WERI-Rb-1 (cell line): ENCODE data around the gene TSHZ2.
"Not testable (repeated sequence)": the region's sequence is repeated elsewhere in the genome, so short reads cannot be mapped to it uniquely, and the experiment has no call there.

Source experiments
- DNase-seq: peaks from one replicate; pipeline ENCODE4 v3.0.0-alpha.2; 2020
- H3K27ac ChIP-seq: fragments of 250-450 bp; sonication (Bioruptor Pico); 2 replicates; pipeline ENCODE4 v1.5.1; 2020; ENCODE audit warnings: mild to moderate bottlenecking, moderate library complexity
- H3K27me3 ChIP-seq: fragments of 250-450 bp; sonication (Bioruptor Pico); 2 replicates; pipeline ENCODE4 v1.5.1; 2021; ENCODE audit warnings: mild to moderate bottlenecking, low read depth, moderate library complexity; ENCODE audit not compliant: insufficient read depth, severe bottlenecking
- H3K36me3 ChIP-seq: fragments of 250-450 bp; sonication (Bioruptor Pico); 2 replicates; pipeline ENCODE4 v1.5.1; 2020; ENCODE audit warnings: mild to moderate bottlenecking, moderate library complexity
- H3K4me3 ChIP-seq: 2 replicates; pipeline ENCODE4 v1.5.1; 2011; ENCODE audit warnings: low read depth, mild to moderate bottlenecking, control low read depth, low read length
- H3K9me3 ChIP-seq: fragments of 250-450 bp; sonication (Bioruptor Pico); 2 replicates; pipeline ENCODE4 v1.5.1; 2021; ENCODE audit warnings: mild to moderate bottlenecking, moderate library complexity; ENCODE audit not compliant: severe bottlenecking
- CTCF ChIP-seq: IDR thresholded peaks from 2 replicates; pipeline ENCODE4 v1.5.1; 2011; ENCODE audit warnings: low read depth, mild to moderate bottlenecking, control low read depth, inconsistent platforms, low read length

TSHZ2 gene

GRCh38 chr20:53085720-53086119 lies 113.6 kb downstream of the TSHZ2 start:
- H3K27ac ChIP-seq: no peak overlapping the region
- no peaks in the 10 kb centered on the region for H3K9me3 ChIP-seq
- no peak for DNase-seq
- TF ChIP-seq CTCF: no peak
- H3K4me3 ChIP-seq: no peak overlapping the region
- no peaks in the 10 kb centered on the region for H3K36me3 ChIP-seq
- H3K27me3 ChIP-seq: no peaks in the 10 kb centered on the region

- no peaks in the 10 kb centered on the region for H3K27me3 ChIP-seq
- no peak overlapping the region for H3K27ac ChIP-seq
- no peak for DNase-seq
- H3K36me3 ChIP-seq: no peaks in the 10 kb centered on the region
- no peak for TF ChIP-seq CTCF
- no peaks in the 10 kb centered on the region for H3K9me3 ChIP-seq
- no peak overlapping the region for H3K4me3 ChIP-seq
Measured at GRCh38 chr20:53087037-53087777, 115.0 kb downstream of the TSHZ2 start.

GRCh38 chr20:53088786-53089185 lies 116.6 kb downstream of the TSHZ2 start:
- H3K36me3 ChIP-seq: no peaks in the 10 kb centered on the region
- H3K27ac ChIP-seq: no peak overlapping the region
- no peak overlapping the region for H3K4me3 ChIP-seq
- H3K27me3 ChIP-seq: no peaks in the 10 kb centered on the region
- TF ChIP-seq CTCF: no peak
- H3K9me3 ChIP-seq: no peaks in the 10 kb centered on the region
- DNase-seq: no peak

- not testable (repeated sequence) for H3K27me3 ChIP-seq, H3K4me3 ChIP-seq, H3K27ac ChIP-seq, DNase-seq, H3K9me3 ChIP-seq, H3K36me3 ChIP-seq
Measured at GRCh38 chr20:53089851-53090250, 117.7 kb downstream of the TSHZ2 start.

GRCh38 chr20:53091789-53092188 lies 119.6 kb downstream of the TSHZ2 start:
- no peak for TF ChIP-seq CTCF
- H3K4me3 ChIP-seq: no peak overlapping the region
- no peaks in the 10 kb centered on the region for H3K36me3 ChIP-seq
- no peaks in the 10 kb centered on the region for H3K27me3 ChIP-seq
- H3K27ac ChIP-seq: no peak overlapping the region
- no peaks in the 10 kb centered on the region for H3K9me3 ChIP-seq
- DNase-seq: no peak

GRCh38 chr20:53092772-53093300 lies 120.7 kb downstream of the TSHZ2 start:
- no peaks in the 10 kb centered on the region for H3K9me3 ChIP-seq
- DNase-seq: no peak
- H3K27ac ChIP-seq: no peak overlapping the region
- H3K36me3 ChIP-seq: no peaks in the 10 kb centered on the region
- no peak overlapping the region for H3K4me3 ChIP-seq
- H3K27me3 ChIP-seq: no peaks in the 10 kb centered on the region
- no peak for TF ChIP-seq CTCF
